Mucosa of stomach (tissue), 1 donor: ENCODE data around the gene SKIDA1.

Source experiments
- H3K27me3 ChIP-seq: one replicate; pipeline ENCODE4 v1.7.0; 2013; ENCODE audit warnings: mild to moderate bottlenecking, low read length; ENCODE audit not compliant: control insufficient read depth, insufficient read depth
- H3K36me3 ChIP-seq: one replicate; pipeline ENCODE4 v1.7.0; 2013; ENCODE audit warnings: low read length; ENCODE audit not compliant: control insufficient read depth, insufficient read depth
- H3K4me1 ChIP-seq: one replicate; pipeline ENCODE4 v1.7.0; 2013; ENCODE audit warnings: mild to moderate bottlenecking, low read length; ENCODE audit not compliant: control insufficient read depth, insufficient read depth
- H3K4me3 ChIP-seq: one replicate; pipeline ENCODE4 v1.7.0; 2013; ENCODE audit warnings: low read length
- H3K9ac ChIP-seq: one replicate; pipeline ENCODE4 v1.7.0; 2013; ENCODE audit warnings: mild to moderate bottlenecking, low read length, moderate library complexity
- H3K9me3 ChIP-seq: one replicate; pipeline ENCODE4 v1.7.0; 2013; ENCODE audit warnings: mild to moderate bottlenecking, low read length, moderate library complexity; ENCODE audit not compliant: control insufficient read depth
- donor health status: Pancreatic carcinoma.

SKIDA1 gene

DNA sequence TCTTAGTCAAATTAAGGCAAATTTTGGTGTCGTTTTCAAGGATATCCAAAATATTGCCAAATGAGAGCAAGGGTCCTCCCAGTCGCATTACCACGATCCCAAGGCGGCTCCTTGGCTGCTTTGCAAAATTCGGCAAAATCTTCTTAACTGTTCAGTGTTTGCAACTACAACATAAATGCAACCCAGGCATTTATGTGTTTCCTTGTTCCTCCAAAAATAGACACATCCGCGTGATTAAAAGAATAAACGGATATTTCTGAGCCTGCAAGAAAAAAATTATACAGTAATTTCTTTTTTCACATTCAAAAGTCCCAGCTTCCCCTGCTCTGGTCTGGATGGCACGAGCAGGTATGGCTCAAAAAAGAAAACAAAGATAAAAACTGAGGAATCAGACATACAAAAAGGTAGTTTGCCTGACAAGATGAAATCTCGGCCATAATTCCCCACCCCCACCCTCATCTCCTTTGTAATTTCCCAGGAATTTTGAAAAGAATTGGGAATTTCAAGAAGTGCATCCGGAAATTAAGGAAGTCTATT, 6.0 kb downstream of the SKIDA1 start:
- peak overlapping the region; percentile 38 for H3K9ac ChIP-seq
- H3K4me1 ChIP-seq: peaks cover 7% of the 10 kb centered on the region
- H3K27me3 ChIP-seq: peaks cover 50% of the 10 kb centered on the region

DNA sequence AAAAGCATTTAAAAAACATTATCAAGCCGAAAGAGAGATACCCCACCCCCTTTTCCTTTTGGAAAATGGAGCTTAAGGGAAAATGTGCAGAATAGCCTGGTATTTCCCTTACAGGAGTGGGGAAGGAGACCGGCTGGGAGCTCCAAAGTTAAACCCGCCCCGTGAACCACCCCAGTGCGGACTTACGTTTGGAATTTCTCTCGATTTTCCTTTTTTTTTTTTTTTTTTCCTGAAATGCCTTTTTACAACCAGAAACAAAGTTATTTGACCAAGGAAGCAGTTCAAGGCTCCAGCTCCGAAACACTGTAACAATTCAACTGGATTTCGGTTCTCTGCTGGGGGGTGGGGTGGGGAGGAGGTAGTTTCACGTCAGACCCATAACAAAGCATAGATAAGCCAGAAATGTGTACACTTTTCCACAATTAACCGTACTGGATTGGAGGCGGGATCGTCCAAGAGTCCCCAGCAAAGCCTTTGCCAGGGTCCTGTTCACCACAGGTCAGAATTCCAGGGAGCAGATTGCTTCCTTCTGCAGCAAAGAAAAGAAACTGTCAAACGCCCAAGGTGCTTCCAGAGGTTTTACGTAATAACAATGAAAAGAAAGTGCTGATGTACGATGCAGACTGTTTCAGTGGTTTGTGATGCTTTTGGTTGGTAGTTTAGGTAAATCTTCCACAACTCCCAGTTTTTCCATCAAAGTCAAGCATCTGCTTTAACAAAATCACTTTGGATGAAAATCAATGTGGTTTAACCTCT, 6.7 kb downstream of the SKIDA1 start:
- peaks cover 7% of the 10 kb centered on the region for H3K4me1 ChIP-seq

More for the DNA sequence above, 6.0 kb downstream of the SKIDA1 start:
- Histone ChIP-seq H3K9me3 (no peaks in the 10 kb centered on the region), H3K36me3 (no peaks in the 10 kb centered on the region), H3K4me3 (peak overlapping the region; percentile 14)

DNA sequence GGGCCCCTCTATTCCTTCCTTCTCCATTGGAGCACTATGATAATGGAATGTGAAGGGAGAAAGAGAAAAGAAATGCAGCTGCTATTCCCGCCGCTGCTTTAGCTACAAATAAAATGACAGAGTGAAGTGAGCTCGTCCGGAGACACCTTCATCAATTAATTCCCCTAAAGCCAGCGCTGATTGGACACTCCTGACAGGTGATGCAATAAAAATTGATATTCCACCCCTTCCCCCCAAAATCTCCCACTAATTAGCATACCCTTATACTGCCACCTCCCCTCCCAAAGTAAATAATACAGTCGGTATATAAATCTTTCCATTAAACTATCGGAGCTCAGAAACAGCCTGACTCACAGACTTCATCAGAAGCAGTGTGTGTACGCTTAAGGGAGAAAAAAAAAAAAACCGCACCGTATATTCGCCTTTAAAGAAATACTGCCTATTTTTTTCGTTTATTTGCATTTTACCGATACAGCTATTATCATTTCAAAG, 7.3 kb downstream of the SKIDA1 start:
- H3K9me3 ChIP-seq: no peaks in the 10 kb centered on the region
- peaks cover 7% of the 10 kb centered on the region for H3K4me1 ChIP-seq
- H3K27me3 ChIP-seq: peaks cover 61% of the 10 kb centered on the region
- no peak overlapping the region for H3K4me3 ChIP-seq
- no peaks in the 10 kb centered on the region for H3K36me3 ChIP-seq
- peak overlapping the region; percentile 38 for H3K9ac ChIP-seq

More for the DNA sequence above, 6.7 kb downstream of the SKIDA1 start:
- Histone ChIP-seq H3K9ac (peak overlapping the region; percentile 38), H3K4me3 (no peak overlapping the region), H3K36me3 (no peaks in the 10 kb centered on the region), H3K27me3 (peaks cover 55% of the 10 kb centered on the region), H3K9me3 (no peaks in the 10 kb centered on the region)

DNA sequence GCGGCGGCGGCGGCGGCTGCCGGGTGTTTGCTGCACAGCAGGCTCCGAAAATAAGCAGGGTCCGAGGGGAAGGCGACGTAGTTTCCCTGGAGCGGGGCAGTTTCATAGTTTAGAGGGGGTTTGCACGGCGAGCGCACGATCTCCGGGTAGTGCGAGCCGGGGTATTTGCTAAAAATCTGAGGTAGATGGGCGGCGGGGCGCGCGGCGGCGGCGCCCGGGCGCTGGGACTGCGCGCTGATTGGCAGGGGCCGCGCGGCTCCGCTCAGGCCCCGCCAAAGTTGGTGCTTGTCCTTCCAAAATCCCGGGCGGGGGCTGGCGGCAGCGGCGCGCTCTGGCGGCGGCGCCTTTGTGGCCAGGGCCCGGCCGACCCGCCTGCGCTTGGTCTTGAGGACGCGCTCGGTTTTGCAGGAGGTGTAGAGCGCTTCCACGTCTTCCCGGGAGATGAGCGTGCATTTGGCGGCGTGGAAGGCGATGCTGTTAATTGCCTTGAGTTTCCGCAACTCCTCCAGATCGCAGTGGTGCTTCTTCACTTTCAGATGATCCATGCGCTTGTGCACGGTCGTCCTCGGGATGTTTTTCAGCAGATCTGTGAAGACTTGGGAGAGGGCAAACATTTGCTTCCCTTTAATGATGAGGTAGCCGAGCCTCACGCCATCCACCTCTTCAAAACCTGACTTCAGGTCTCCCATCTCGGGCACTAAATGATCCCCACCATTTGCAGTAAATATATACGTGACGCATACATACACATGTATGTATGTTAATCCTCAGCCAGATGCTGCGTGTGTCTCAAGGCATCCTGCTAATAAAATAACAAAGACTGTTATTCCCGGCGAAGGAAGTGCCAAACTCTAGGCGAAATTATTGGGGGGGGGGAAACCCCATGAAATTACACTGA, 8.1 kb downstream of the SKIDA1 start:
- H3K36me3 ChIP-seq: no peaks in the 10 kb centered on the region
- H3K9ac ChIP-seq: no peak overlapping the region
- H3K9me3 ChIP-seq: no peaks in the 10 kb centered on the region
- H3K4me1 ChIP-seq: peaks cover 7% of the 10 kb centered on the region
- peaks cover 63% of the 10 kb centered on the region for H3K27me3 ChIP-seq
- no peak overlapping the region for H3K4me3 ChIP-seq

DNA sequence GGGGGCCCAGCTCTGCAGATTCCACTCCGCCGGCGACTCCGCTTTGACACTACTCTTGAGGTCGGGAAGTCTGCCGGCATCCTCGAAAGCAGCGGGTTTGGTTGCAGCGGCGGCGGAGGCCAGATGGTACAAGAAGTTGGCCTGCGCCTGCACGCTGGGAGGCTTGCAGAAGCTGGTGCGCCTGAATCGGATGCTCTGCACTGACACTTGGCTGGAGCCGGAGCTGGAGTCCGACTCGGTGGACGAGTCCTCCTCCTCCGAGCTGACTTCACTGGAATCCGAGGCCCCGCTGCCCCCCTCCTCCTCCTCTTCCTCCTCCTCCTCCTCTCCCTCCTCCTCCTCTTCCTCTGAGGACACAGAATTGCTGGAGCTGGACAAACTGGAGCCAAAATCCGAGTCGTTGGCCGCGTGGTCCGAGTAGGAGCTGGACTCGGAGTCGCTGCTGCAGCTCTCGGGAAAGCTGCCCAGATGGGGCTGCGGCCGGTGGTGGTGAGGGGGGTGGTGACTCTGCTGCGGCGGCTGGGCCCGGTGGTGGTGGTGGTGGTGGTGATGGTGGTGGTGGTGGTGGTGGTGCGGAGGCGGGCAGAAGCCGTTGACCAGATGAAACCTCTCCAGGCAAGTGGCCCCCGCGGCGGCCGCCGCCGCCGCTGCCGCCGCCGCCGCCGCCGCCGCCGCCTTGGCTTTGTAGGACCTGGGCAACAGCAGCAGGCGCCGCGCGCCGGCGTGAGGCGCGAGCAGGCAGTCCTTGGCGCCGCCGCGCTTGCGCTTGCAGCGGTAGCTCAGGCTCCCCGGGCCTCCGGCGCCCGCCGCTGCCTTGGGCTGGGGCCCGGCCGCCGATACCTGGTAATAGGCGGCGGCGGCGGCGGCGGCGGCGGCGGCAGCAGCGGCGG, 9.0 kb downstream of the SKIDA1 start:
- Histone ChIP-seq H3K9me3 (no peaks in the 10 kb centered on the region), H3K4me3 (peak overlapping the region; percentile 14), H3K36me3 (no peaks in the 10 kb centered on the region), H3K27me3 (peaks cover 72% of the 10 kb centered on the region), H3K4me1 (peaks cover 7% of the 10 kb centered on the region), H3K9ac (peak overlapping the region; percentile 1)

DNA sequence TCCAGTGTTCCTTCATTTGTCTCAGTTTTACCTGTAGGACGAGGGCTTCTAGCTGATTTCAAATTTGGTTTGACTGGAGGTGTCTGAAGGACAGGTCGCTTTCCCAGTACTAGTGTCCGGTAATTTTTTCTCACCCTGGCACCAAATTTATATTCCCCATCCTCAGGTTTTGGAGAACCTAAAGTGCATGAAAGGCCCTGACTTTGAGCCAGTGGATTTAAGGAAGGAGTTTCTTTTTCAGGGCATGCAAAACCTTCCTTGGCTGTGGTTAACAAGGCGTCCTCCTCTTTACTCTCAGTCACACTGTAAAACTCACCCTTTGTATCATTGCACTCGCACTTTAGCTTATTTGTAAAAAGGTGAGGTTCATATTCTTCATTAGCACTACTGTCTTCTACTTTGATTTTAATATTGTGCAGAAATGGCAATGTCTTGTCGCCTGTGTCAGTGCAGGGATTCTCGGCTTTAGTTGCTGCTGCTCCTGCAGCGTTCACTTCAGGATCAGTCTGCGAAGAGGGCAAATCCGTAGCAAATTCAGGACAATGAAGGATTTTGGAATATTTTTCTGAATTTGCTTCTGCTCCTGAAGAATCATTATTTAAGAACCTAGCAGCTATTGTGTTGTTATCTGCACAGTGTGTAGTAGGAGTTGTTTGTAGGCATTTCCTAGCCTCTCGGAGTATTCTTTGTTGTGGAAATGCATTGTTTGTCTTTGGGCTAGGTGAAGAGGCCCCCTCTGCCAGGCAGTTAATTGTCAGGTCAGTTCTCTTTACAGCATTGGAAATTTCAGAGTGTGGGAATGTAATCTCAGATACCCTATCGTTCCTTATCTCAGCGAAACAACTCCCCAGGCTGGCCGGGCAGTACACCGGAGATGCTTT, 9.9 kb downstream of the SKIDA1 start:
- Histone ChIP-seq H3K9ac (peak overlapping the region; percentile 1), H3K4me1 (peaks cover 9% of the 10 kb centered on the region), H3K4me3 (no peak overlapping the region), H3K27me3 (peaks cover 79% of the 10 kb centered on the region), H3K36me3 (no peaks in the 10 kb centered on the region), H3K9me3 (no peaks in the 10 kb centered on the region)

DNA sequence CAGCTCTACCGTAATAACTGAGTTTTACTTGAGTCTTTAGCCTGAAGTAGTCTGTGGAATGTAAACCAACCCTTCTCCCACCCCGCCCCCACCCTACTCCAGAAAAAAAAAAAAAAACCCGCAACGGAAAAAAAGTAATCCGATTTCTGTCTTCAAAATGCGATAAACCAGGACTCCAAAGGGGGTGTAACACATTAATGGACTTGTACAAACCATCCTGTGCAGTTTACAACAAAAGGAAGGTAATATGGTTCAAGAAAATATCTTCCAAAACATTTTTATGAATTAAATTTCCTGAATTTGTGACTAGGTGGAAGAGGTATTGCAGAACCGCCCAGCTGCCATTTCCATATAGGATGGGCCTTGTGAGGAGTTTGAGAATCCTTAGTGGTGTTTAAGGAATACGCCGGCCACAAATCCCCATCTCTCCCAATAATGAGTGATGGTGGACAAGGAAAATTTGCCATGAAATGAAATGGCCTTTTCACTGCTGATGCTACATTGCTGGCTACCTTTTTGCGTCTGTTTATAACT, 10.6 kb downstream of the SKIDA1 start:
- Histone ChIP-seq H3K9me3 (no peaks in the 10 kb centered on the region), H3K4me3 (no peak overlapping the region), H3K27me3 (peaks cover 82% of the 10 kb centered on the region), H3K4me1 (peaks cover 11% of the 10 kb centered on the region), H3K36me3 (no peaks in the 10 kb centered on the region), H3K9ac (no peak overlapping the region)

DNA sequence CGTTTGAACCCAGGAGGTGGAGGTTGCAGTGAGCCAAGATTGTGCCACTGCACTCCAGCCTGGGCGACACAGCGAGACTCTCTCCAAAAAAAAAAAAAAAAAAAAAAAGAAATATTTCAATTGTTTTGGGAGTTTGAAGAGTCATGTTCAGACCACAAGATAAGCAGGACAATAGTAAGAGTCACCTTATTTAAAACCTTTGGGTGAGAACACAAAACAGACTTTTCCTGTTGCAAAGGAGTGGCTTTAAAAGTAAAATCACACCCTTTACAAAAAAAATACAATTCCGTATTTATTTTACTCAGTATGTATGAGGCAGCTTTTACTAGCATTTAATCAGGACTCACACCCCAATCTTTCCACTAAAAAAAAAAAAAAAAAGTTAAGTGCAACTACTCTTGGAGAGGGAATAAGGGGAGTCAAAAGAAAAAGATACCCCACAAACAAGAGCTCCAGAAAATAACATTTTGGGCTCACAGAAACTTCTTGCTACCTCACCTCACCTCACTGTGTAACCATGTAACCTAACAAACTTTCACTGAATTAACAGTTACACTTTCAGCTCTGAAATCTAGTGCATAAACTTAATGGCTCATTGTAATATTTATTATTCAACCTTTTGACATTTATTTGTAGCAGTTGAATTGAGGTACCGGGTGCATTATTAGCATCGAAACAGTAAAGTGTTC, 11.2 kb downstream of the SKIDA1 start:
- no peak overlapping the region for H3K4me3 ChIP-seq
- H3K9ac ChIP-seq: no peak overlapping the region
- H3K4me1 ChIP-seq: peaks cover 11% of the 10 kb centered on the region
- no peaks in the 10 kb centered on the region for H3K9me3 ChIP-seq
- peaks cover 82% of the 10 kb centered on the region for H3K27me3 ChIP-seq
- H3K36me3 ChIP-seq: no peaks in the 10 kb centered on the region

DNA sequence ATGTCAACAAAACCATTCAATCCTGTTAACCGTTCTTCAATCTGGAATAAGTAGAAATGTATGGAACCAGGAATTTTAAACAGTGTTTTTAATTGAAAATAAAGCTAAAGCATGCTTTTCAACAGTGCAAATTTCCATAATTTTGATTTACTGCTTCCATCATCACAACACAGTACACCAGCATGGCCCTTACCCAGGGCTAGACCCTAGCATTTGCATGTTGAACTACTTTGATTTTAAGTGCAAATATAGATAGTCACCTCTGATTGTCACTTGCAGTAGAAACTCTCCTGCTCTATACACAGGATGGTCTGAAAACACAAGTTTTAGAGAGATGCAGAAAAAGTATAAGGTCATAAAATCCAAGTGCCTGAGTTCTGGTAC, 12.1 kb downstream of the SKIDA1 start:
- Histone ChIP-seq H3K27me3 (peaks cover 74% of the 10 kb centered on the region), H3K36me3 (no peaks in the 10 kb centered on the region)

More for the DNA sequence above, 12.1 kb downstream of the SKIDA1 start:
- H3K4me1 ChIP-seq: peaks cover 11% of the 10 kb centered on the region
- H3K9ac ChIP-seq: no peak overlapping the region
- H3K4me3 ChIP-seq: no peak overlapping the region
- no peaks in the 10 kb centered on the region for H3K9me3 ChIP-seq
